ENCODE results near the gene FHL2.

The FHL2 gene

GRCh38 chr2:105321875-105322646 is 76.8 kb downstream of the FHL2 start:
- H3K27me3 ChIP-seq (ENCODE audit: insufficient read depth, low read depth, severe bottlenecking), result no peaks in the 10 kb centered on the region
- no peak for DNase-seq
- H3K27ac ChIP-seq, result no peak overlapping the region
- no peak overlapping the region for H3K4me3 ChIP-seq (ENCODE audit: low read depth, low read length)
- H3K9me3 ChIP-seq (ENCODE audit: severe bottlenecking), result no peaks in the 10 kb centered on the region
- TF ChIP-seq, protein P1, sequence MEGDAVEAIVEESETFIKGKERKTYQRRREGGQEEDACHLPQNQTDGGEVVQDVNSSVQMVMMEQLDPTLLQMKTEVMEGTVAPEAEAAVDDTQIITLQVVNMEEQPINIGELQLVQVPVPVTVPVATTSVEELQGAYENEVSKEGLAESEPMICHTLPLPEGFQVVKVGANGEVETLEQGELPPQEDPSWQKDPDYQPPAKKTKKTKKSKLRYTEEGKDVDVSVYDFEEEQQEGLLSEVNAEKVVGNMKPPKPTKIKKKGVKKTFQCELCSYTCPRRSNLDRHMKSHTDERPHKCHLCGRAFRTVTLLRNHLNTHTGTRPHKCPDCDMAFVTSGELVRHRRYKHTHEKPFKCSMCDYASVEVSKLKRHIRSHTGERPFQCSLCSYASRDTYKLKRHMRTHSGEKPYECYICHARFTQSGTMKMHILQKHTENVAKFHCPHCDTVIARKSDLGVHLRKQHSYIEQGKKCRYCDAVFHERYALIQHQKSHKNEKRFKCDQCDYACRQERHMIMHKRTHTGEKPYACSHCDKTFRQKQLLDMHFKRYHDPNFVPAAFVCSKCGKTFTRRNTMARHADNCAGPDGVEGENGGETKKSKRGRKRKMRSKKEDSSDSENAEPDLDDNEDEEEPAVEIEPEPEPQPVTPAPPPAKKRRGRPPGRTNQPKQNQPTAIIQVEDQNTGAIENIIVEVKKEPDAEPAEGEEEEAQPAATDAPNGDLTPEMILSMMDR (IDR thresholded peaks at IDR 0.05; ENCODE audit: low read depth, low read length), result no peak
- peaks cover 8% of the 10 kb centered on the region for H3K36me3 ChIP-seq

DNA sequence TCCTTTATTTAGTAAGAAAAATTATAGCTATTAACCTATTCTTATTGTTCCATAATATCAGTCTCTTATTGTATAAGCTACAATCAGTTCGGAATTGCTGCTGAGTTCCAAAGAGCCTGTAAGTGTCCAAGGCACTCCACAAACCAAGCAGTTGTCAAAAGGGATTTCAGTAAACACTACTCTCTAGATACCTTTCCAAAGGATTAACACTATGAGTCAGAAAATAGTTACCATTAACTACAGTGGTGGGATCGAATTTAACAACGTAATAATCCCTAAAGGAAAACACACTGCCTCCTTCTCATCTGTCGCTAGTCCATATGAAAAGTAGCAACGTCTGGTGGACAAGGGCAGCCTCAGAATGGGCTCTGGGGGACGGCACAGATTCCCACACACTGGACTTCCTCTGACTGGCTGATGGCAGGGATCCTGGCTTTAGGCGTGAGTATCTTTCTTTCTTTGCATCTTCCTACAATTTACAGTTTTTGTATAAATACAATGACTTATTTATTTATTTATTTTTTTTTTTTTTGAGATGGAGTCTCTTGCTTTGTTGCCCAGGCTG is 78.1 kb downstream of the FHL2 start:
- TF ChIP-seq, protein P1 (IDR thresholded peaks at IDR 0.05; ENCODE audit: low read depth, low read length), result no peak
- H3K27me3 ChIP-seq (ENCODE audit: insufficient read depth, low read depth, severe bottlenecking), result no peaks in the 10 kb centered on the region
- H3K9me3 ChIP-seq (ENCODE audit: severe bottlenecking), result no peaks in the 10 kb centered on the region
- H3K27ac ChIP-seq, result peak overlapping the region; percentile 49
- peak overlapping the region; percentile 16 for H3K4me3 ChIP-seq (ENCODE audit: low read depth, low read length)
- peaks cover 6% of the 10 kb centered on the region; the same call in 1 of the 2 replicates for H3K36me3 ChIP-seq
- peak; percentile 42 for DNase-seq

GRCh38 chr2:105317937-105318336 is 80.9 kb downstream of the FHL2 start:
- TF ChIP-seq, protein P1 (IDR thresholded peaks at IDR 0.05; ENCODE audit: low read depth, low read length), result no peak
- no peaks in the 10 kb centered on the region for H3K27me3 ChIP-seq (ENCODE audit: insufficient read depth, low read depth, severe bottlenecking)
- no peak overlapping the region for H3K4me3 ChIP-seq (ENCODE audit: low read depth, low read length)
- DNase-seq, result no peak
- no peaks in the 10 kb centered on the region for H3K9me3 ChIP-seq (ENCODE audit: severe bottlenecking)
- no peaks in the 10 kb centered on the region; the same call in 1 of the 2 replicates for H3K36me3 ChIP-seq
- H3K27ac ChIP-seq, result no peak overlapping the region

DNA sequence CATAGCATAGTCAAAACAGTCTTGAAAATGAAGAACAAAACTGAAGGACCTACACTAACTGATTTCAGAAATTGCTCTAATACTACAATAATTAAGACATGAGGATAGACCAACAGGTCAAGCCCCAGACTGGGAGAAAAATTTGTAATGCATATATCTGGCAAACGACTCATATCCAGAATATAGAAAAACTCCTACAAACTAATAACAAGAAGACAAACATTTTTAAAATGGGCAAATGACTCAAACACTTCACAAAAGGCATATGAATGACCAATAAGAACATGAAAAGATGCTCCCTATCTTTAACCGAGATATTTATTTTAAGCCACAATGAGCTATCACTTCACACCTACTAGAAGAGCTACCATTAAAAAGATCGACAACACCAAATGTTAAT is 83.5 kb downstream of the FHL2 start:
- TF ChIP-seq, protein P1 (IDR thresholded peaks at IDR 0.05; ENCODE audit: low read depth, low read length), result no peak
- Histone ChIP-seq H3K27ac (no peak overlapping the region), H3K9me3 (ENCODE audit: severe bottlenecking) (no peaks in the 10 kb centered on the region), H3K4me3 (ENCODE audit: low read depth, low read length) (no peak overlapping the region), H3K36me3 (no peaks in the 10 kb centered on the region), H3K27me3 (ENCODE audit: insufficient read depth, low read depth, severe bottlenecking) (no peaks in the 10 kb centered on the region)
- DNase-seq, result no peak

- H3K27ac ChIP-seq, result no peak overlapping the region
- DNase-seq, result no peak
- no peaks in the 10 kb centered on the region for H3K9me3 ChIP-seq (ENCODE audit: severe bottlenecking)
- no peaks in the 10 kb centered on the region for H3K36me3 ChIP-seq
- H3K27me3 ChIP-seq (ENCODE audit: insufficient read depth, low read depth, severe bottlenecking), result no peaks in the 10 kb centered on the region
- TF ChIP-seq, protein P1 (IDR thresholded peaks at IDR 0.05; ENCODE audit: low read depth, low read length), result no peak
- no peak overlapping the region for H3K4me3 ChIP-seq (ENCODE audit: low read depth, low read length)
These were observed 85.0 kb downstream of the FHL2 start for GRCh38 chr2:105313877-105314276.

All from WERI-Rb-1 (cell line).